Caco-2 (cell line): ENCODE data around the gene EIF3I. TPM values are rescaled to one million over a fixed set of nuclear protein-coding genes. Genes with fewer than 3 reads are reported as not detected.

Experiments used
- BruUV-seq: library from RNA; stranded (reverse); fragments of 400-500 nt; replicated peaks from 2 replicates; lab custom pipeline; 2021; lab: Mats Ljungman, UMichigan
- CTCF ChIA-PET: fragments of 300-600 bp; sonication (Branson Sonifier 250); formaldehyde crosslinking; loops from one replicate; lab custom pipeline; 2022; ENCODE audit warnings: antibody characterized with exemption; lab: Charles Lee
- POLR2A ChIA-PET: fragments of 300-600 bp; sonication (Branson Sonifier 250); formaldehyde crosslinking; loops from one replicate; lab custom pipeline; 2022; ENCODE audit warnings: antibody characterized with exemption; lab: Charles Lee
- DNase-seq, 2 experiments: peaks; one replicate each; pipeline versions ENCODE4 v3.0.0 to v3.0.0-alpha.2; 2020 to 2022
- H3K27me3 ChIP-seq: replicated peaks from 2 replicates; pipeline ENCODE4 v1.6.0; 2011; ENCODE audit warnings: low read length; ENCODE audit not compliant: control insufficient read depth, insufficient read depth
- H3K36me3 ChIP-seq: 2 replicates; pipeline ENCODE4 v1.5.1; 2011; ENCODE audit warnings: low read length; ENCODE audit not compliant: control insufficient read depth, insufficient read depth
- H3K4me1 ChIP-seq: fragments of 250-450 bp; sonication (Bioruptor Pico); 2 replicates; pipeline ENCODE4 v1.5.1; 2020; ENCODE audit warnings: mild to moderate bottlenecking
- H3K4me3 ChIP-seq: 2 replicates; pipeline ENCODE4 v1.5.1; 2011; ENCODE audit warnings: low read depth, mild to moderate bottlenecking, control low read depth, low read length
- H3K9me3 ChIP-seq: fragments of 250-450 bp; sonication (Bioruptor Pico); 2 replicates; pipeline ENCODE4 v1.5.1; 2020; ENCODE audit warnings: mild to moderate bottlenecking, moderate library complexity
- H3K27ac Mint-ChIP-seq: one replicate; pipeline ENCODE4 v1.8.0; 2022; ENCODE audit warnings: mixed read lengths; ENCODE audit not compliant: unreplicated experiment
- H3K27me3 Mint-ChIP-seq: one replicate; pipeline ENCODE4 v1.8.0; 2022; ENCODE audit warnings: mixed read lengths; ENCODE audit not compliant: insufficient read depth, unreplicated experiment
- H3K36me3 Mint-ChIP-seq: one replicate; pipeline ENCODE4 v1.8.0; 2022; ENCODE audit warnings: mild to moderate bottlenecking, mixed read lengths; ENCODE audit not compliant: insufficient read depth, unreplicated experiment
- H3K4me1 Mint-ChIP-seq: one replicate; pipeline ENCODE4 v1.8.0; 2022; ENCODE audit warnings: low read depth, mixed read lengths; ENCODE audit not compliant: unreplicated experiment
- H3K4me3 Mint-ChIP-seq: one replicate; pipeline ENCODE4 v1.8.0; 2022; ENCODE audit warnings: mild to moderate bottlenecking, moderate library complexity, mixed read lengths; ENCODE audit not compliant: unreplicated experiment
- H3K9me3 Mint-ChIP-seq: one replicate; pipeline ENCODE4 v1.8.0; 2022; ENCODE audit warnings: mixed read lengths; ENCODE audit not compliant: unreplicated experiment
- intact Hi-C: fragments of 100-400 bp; cut with micrococcal nuclease; formaldehyde crosslinking; loops from one replicate; pipeline ENCODE4 v1.10.0; 2022; ENCODE audit not compliant: unreplicated experiment
- total RNA-seq: library from RNA; stranded (reverse); gene quantifications from 2 replicates; pipeline ENCODE4 v1.2.3, GENCODE V29; 2022
- TF ChIP-seq, protein P1 (sequence below), 2 experiments: fragments of 200-600 bp in 1 of 2; IDR thresholded peaks; 1 replicate in 1 of 2; 2 replicates in 1 of 2; pipeline versions ENCODE4 v1.5.1 to v1.8.0; 2011 to 2022; ENCODE audit warnings: antibody characterized with exemption in 1 of 2, control low read depth in 1 of 2, inconsistent platforms in 1 of 2, low read depth in 1 of 2, low read length in 1 of 2, mild to moderate bottlenecking in 1 of 2, moderate library complexity in 1 of 2; ENCODE audit not compliant: insufficient read depth in 1 of 2, severe bottlenecking in 1 of 2, unreplicated experiment in 1 of 2

Gene EIF3I
- total RNA-seq, 1 experiment from 2014 or later: 128 TPM

DNA sequence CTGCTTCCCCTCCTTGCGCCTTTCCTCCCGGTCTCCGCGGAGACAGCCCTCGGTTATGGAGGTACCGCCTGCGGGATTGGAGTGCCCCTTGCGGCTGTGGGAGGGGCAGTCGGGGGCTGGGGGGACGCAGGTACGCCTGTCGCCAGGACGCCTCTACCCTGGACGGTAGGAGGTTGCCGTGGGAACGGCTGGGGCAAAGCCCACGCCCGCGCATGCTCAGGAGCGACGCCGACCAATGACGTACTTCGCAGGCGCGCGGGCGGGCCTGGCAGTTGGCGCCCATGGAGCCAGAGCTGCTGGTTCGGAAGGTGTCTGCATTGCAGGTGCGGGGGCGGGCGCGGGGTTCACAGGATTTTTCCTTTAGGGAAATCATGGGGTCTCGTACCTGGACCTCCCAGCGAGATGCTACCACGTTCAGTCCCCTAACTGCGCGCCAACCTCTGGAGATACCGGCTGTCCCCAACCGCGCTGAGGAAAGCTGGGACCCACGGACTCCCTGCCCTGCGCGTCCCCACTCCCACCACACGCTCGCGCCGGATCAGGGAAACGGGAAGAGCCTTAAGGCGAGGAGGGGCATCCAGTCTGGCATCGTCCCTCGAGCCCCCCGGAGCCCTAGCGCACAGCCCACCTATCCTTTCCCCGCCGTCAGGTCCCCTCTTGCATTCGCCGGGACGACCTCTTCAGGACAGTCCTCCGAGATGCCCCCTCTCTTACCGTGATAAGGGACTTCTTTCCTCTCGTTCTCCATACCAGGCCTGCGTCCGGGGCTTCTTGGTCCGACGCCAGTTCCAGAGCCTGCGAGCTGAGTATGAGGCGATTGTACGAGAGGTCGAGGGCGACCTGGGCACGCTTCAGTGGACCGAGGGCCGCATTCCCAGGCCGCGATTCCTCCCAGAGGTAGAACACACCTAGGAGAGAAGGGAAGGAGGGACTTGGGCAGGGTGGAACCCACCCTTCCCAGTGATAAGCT is 16.5 kb upstream of the EIF3I start, which contains the start of gene IQCC:
TSS of gene IQCC (plus strand) at position 271 of the 970 bp plus-strand sequence. CDS start at position 282, 11 bp downstream.
- ChIA-PET CTCF (interaction anchor here (1.6 kb wide), 1 partner anchor 10 kb away, joined by 5 read pairs; no protein-coding TSS in a partner anchor), POLR2A (interaction anchor here (0.7 to 0.8 kb wide), 2 partner anchors 10 to 27 kb away, joined by 3 to 4 read pairs; partner anchors contain the start of gene TXLNA)
- Histone ChIP-seq H3K4me3 (peak within 1 kb of the TSS; percentile 68), H3K27me3 (no peaks in the 10 kb centered on the region), H3K4me1 (peaks cover 4% of the 10 kb centered on the region; the same call in 1 of the 2 replicates), H3K9me3 (no peaks in the 10 kb centered on the region), H3K36me3 (no peaks in the 10 kb centered on the region)
- H3K4me1 Mint-ChIP-seq: no peaks in the 10 kb centered on the region
- peak within 1 kb of the TSS; percentile 90 for H3K4me3 Mint-ChIP-seq
- TSS peak; percentile 70 for BruUV-seq
- peaks cover 23% of the 10 kb centered on the region for H3K36me3 Mint-ChIP-seq
- H3K27ac Mint-ChIP-seq: peak within 1 kb of the TSS; percentile 89
- intact Hi-C loops: no loop called here
- H3K9me3 Mint-ChIP-seq: no peaks in the 10 kb centered on the region
- TF ChIP-seq, protein P1, sequence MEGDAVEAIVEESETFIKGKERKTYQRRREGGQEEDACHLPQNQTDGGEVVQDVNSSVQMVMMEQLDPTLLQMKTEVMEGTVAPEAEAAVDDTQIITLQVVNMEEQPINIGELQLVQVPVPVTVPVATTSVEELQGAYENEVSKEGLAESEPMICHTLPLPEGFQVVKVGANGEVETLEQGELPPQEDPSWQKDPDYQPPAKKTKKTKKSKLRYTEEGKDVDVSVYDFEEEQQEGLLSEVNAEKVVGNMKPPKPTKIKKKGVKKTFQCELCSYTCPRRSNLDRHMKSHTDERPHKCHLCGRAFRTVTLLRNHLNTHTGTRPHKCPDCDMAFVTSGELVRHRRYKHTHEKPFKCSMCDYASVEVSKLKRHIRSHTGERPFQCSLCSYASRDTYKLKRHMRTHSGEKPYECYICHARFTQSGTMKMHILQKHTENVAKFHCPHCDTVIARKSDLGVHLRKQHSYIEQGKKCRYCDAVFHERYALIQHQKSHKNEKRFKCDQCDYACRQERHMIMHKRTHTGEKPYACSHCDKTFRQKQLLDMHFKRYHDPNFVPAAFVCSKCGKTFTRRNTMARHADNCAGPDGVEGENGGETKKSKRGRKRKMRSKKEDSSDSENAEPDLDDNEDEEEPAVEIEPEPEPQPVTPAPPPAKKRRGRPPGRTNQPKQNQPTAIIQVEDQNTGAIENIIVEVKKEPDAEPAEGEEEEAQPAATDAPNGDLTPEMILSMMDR (IDR thresholded peaks at IDR 0.05; ENCODE audit: insufficient read depth in 1 of 2, low read depth in 1 of 2, low read length in 1 of 2, severe bottlenecking in 1 of 2, unreplicated experiment in 1 of 2): peak; percentile 9 to 28
- peak; percentile 89 to 91 for DNase-seq
- H3K27me3 Mint-ChIP-seq: no peaks in the 10 kb centered on the region

DNA sequence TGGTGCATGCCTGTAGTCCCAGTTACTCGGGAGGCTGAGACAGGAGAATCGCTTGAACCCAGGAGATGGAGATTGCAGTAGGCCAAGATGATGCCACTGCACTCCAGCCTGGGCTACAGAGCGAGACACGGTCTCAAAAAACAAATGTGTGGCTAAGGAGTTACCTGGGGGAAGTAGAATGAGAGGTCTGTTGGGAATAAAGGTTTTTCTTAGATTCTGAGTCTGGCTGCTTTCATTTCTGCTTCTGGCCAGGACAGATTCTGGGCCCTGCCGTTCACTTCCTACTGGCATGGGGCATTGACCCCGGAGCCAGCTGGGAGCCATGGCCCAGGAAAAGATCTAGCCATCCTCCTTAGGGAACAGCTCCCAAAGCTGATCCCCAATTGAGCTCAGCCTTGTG is 13.7 kb upstream of the EIF3I start:
- no peak overlapping the region for H3K4me3 Mint-ChIP-seq
- no peaks in the 10 kb centered on the region for H3K9me3 ChIP-seq
- no peaks in the 10 kb centered on the region for H3K27me3 ChIP-seq
- H3K4me3 ChIP-seq: no peak overlapping the region
- intact Hi-C loops: no loop called here
- H3K27ac Mint-ChIP-seq: no peak overlapping the region
- no peaks in the 10 kb centered on the region for H3K9me3 Mint-ChIP-seq
- H3K36me3 ChIP-seq: no peaks in the 10 kb centered on the region
- CTCF ChIA-PET: no interaction called here
- H3K4me1 Mint-ChIP-seq: no peaks in the 10 kb centered on the region
- no TSS peak for BruUV-seq
- POLR2A ChIA-PET: no interaction called here
- no peaks in the 10 kb centered on the region for H3K27me3 Mint-ChIP-seq
- DNase-seq: no peak
- no peaks in the 10 kb centered on the region for H3K4me1 ChIP-seq
- peaks cover 16% of the 10 kb centered on the region for H3K36me3 Mint-ChIP-seq
- TF ChIP-seq, protein P1 (IDR thresholded peaks at IDR 0.05; ENCODE audit: insufficient read depth in 1 of 2, low read depth in 1 of 2, low read length in 1 of 2, severe bottlenecking in 1 of 2, unreplicated experiment in 1 of 2): no peak

DNA sequence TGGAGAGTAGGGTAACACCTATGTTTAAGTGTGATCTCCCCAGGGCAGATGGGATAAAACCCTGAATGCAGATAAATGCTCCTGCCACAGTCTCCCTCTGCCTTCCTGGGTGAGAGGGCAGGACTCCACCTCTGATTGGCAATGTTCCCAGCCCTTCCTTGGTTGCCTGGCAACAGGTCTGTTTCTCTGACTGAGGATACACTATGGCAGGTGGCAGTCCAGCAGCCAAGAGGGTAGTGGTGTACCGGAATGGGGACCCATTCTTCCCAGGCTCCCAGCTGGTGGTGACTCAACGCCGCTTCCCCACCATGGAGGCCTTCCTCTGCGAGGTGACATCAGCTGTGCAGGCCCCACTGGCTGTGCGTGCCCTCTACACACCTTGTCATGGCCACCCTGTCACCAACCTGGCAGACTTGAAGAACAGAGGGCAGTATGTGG is 13.3 kb upstream of the EIF3I start, which contains the start of gene DCDC2B:
TSS of gene DCDC2B (plus strand) at position 199 of the 438 bp plus-strand sequence. CDS start at position 204, 5 bp downstream.
- H3K9me3 Mint-ChIP-seq: no peaks in the 10 kb centered on the region
- no peaks in the 10 kb centered on the region for H3K27me3 ChIP-seq
- CTCF ChIA-PET: no interaction called here
- POLR2A ChIA-PET: no interaction called here
- no peak within 1 kb of the TSS for H3K4me3 ChIP-seq
- no peaks in the 10 kb centered on the region for H3K4me1 ChIP-seq
- H3K27ac Mint-ChIP-seq: no peak within 1 kb of the TSS
- DNase-seq: no peak
- no peaks in the 10 kb centered on the region for H3K4me1 Mint-ChIP-seq
- no peaks in the 10 kb centered on the region for H3K36me3 ChIP-seq
- peaks cover 16% of the 10 kb centered on the region for H3K36me3 Mint-ChIP-seq
- no TSS peak for BruUV-seq
- TF ChIP-seq, protein P1 (IDR thresholded peaks at IDR 0.05; ENCODE audit: insufficient read depth in 1 of 2, low read depth in 1 of 2, low read length in 1 of 2, severe bottlenecking in 1 of 2, unreplicated experiment in 1 of 2): no peak
- no peaks in the 10 kb centered on the region for H3K27me3 Mint-ChIP-seq
- intact Hi-C loops: no loop called here
- H3K9me3 ChIP-seq: no peaks in the 10 kb centered on the region
- no peak within 1 kb of the TSS for H3K4me3 Mint-ChIP-seq
